Measurements from ENCODE around the gene CD82.

The CD82 gene

GRCh38 chr11:44576656-44577055 is 11.2 kb downstream of the CD82 start:
- H4K20me1 ChIP-seq (ENCODE audit: insufficient read depth, low read length) = peaks cover 100% of the 10 kb centered on the region
- H3K4me1 ChIP-seq (ENCODE audit: low read length) = peaks cover 16% of the 10 kb centered on the region
- H3K4me2 ChIP-seq (ENCODE audit: low read length) = no peak overlapping the region
- no peak overlapping the region for H3K4me3 ChIP-seq (ENCODE audit: low read length)
- TF ChIP-seq CTCF (IDR thresholded peaks at IDR 0.05; ENCODE audit: low read depth, low read length) (no peak), EZH2phosphoT487 (IDR thresholded peaks at IDR 0.05; ENCODE audit: low read depth) (no peak)
- H3K9me3 ChIP-seq (ENCODE audit: insufficient read depth, low read length) = no peaks in the 10 kb centered on the region
- no peak overlapping the region for H3K27ac ChIP-seq (ENCODE audit: low read length)
- H3K79me2 ChIP-seq (ENCODE audit: low read length) = peaks cover 100% of the 10 kb centered on the region
- H3K36me3 ChIP-seq (replicated peaks; ENCODE audit: low read depth, low read length) = peaks cover 63% of the 10 kb centered on the region
- no peak overlapping the region for H3K9ac ChIP-seq (ENCODE audit: low read length)
- no peak overlapping the region for H2AFZ ChIP-seq (ENCODE audit: low read depth, low read length)
- no peaks in the 10 kb centered on the region for H3K27me3 ChIP-seq (ENCODE audit: low read depth, low read length)

GRCh38 chr11:44577231-44577830 is 11.9 kb downstream of the CD82 start:
- Histone ChIP-seq H3K4me2 (ENCODE audit: low read length) (no peak overlapping the region), H3K4me1 (ENCODE audit: low read length) (peaks cover 16% of the 10 kb centered on the region), H3K9ac (ENCODE audit: low read length) (no peak overlapping the region)

GRCh38 chr11:44578279-44578678 is 12.8 kb downstream of the CD82 start:
- no peak overlapping the region for H3K9ac ChIP-seq (ENCODE audit: low read length)
- H2AFZ ChIP-seq (ENCODE audit: low read depth, low read length) = no peak overlapping the region
- H3K36me3 ChIP-seq (replicated peaks; ENCODE audit: low read depth, low read length) = peaks cover 64% of the 10 kb centered on the region
- TF ChIP-seq CTCF (IDR thresholded peaks at IDR 0.05; ENCODE audit: low read depth, low read length) (no peak), EZH2phosphoT487 (IDR thresholded peaks at IDR 0.05; ENCODE audit: low read depth) (no peak)
- H3K79me2 ChIP-seq (ENCODE audit: low read length) = peaks cover 100% of the 10 kb centered on the region
- no peaks in the 10 kb centered on the region for H3K27me3 ChIP-seq (ENCODE audit: low read depth, low read length)
- no peak overlapping the region for H3K4me3 ChIP-seq (ENCODE audit: low read length)
- H4K20me1 ChIP-seq (ENCODE audit: insufficient read depth, low read length) = peaks cover 100% of the 10 kb centered on the region
- no peaks in the 10 kb centered on the region for H3K9me3 ChIP-seq (ENCODE audit: insufficient read depth, low read length)
- H3K4me2 ChIP-seq (ENCODE audit: low read length) = no peak overlapping the region
- peaks cover 15% of the 10 kb centered on the region for H3K4me1 ChIP-seq (ENCODE audit: low read length)
- H3K27ac ChIP-seq (ENCODE audit: low read length) = no peak overlapping the region

More at GRCh38 chr11:44577231-44577830, 11.9 kb downstream of the CD82 start:
- TF ChIP-seq EZH2phosphoT487 (IDR thresholded peaks at IDR 0.05; ENCODE audit: low read depth) (no peak), CTCF (IDR thresholded peaks at IDR 0.05; ENCODE audit: low read depth, low read length) (no peak)
- Histone ChIP-seq H3K9me3 (ENCODE audit: insufficient read depth, low read length) (no peaks in the 10 kb centered on the region), H3K4me3 (ENCODE audit: low read length) (no peak overlapping the region), H3K36me3 (replicated peaks; ENCODE audit: low read depth, low read length) (peaks cover 64% of the 10 kb centered on the region), H2AFZ (ENCODE audit: low read depth, low read length) (no peak overlapping the region), H3K27me3 (ENCODE audit: low read depth, low read length) (no peaks in the 10 kb centered on the region), H3K27ac (ENCODE audit: low read length) (no peak overlapping the region), H4K20me1 (ENCODE audit: insufficient read depth, low read length) (peaks cover 100% of the 10 kb centered on the region), H3K79me2 (ENCODE audit: low read length) (peaks cover 100% of the 10 kb centered on the region)

GRCh38 chr11:44579302-44579761 is 13.9 kb downstream of the CD82 start:
- peaks cover 65% of the 10 kb centered on the region for H3K36me3 ChIP-seq (replicated peaks; ENCODE audit: low read depth, low read length)
- no peaks in the 10 kb centered on the region for H3K27me3 ChIP-seq (ENCODE audit: low read depth, low read length)
- no peak overlapping the region for H2AFZ ChIP-seq (ENCODE audit: low read depth, low read length)
- no peak overlapping the region for H3K4me2 ChIP-seq (ENCODE audit: low read length)
- TF ChIP-seq EZH2phosphoT487 (IDR thresholded peaks at IDR 0.05; ENCODE audit: low read depth) = no peak
- TF ChIP-seq CTCF (IDR thresholded peaks at IDR 0.05; ENCODE audit: low read depth, low read length) = no peak
- H3K27ac ChIP-seq (ENCODE audit: low read length) = no peak overlapping the region
- H3K4me1 ChIP-seq (ENCODE audit: low read length) = peaks cover 5% of the 10 kb centered on the region
- peaks cover 100% of the 10 kb centered on the region for H3K79me2 ChIP-seq (ENCODE audit: low read length)
- no peak overlapping the region for H3K4me3 ChIP-seq (ENCODE audit: low read length)
- H4K20me1 ChIP-seq (ENCODE audit: insufficient read depth, low read length) = peaks cover 98% of the 10 kb centered on the region
- no peaks in the 10 kb centered on the region for H3K9me3 ChIP-seq (ENCODE audit: insufficient read depth, low read length)
- no peak overlapping the region for H3K9ac ChIP-seq (ENCODE audit: low read length)

All from OCI-LY3 (cell line).